Heart left ventricle (tissue), 16 donors: Measurements from ENCODE around the gene PRPF8. TPM values are rescaled to one million over a fixed set of nuclear protein-coding genes. Genes with fewer than 3 reads are reported as not detected.
"Not testable (repeated sequence)": the region's sequence is repeated elsewhere in the genome, so short reads cannot be mapped to it uniquely, and the experiment has no call there.

Experiments
- ATAC-seq, 4 donors: fragments of 200-7000 bp; cut with Tn5 transposase; one replicate each; pipeline ENCODE4 v1.9.1; 2020 to 2022; ENCODE audit warnings: moderate library complexity in 4 of 4, mild to moderate bottlenecking in 3 of 4, moderate number of reproducible peaks in 1 of 4
- DNase-seq, 5 donors: peaks; one replicate each; pipeline ENCODE4 v3.0.0-alpha.2; 2020
- H3K27ac ChIP-seq, 12 donors: fragments of 200-600 bp; sonication (generic) in 4 of 12; one replicate each; pipeline versions ENCODE4 v1.5.0 to v1.8.0; 2016 to 2022; ENCODE audit warnings: mild to moderate bottlenecking in 2 of 12
- H3K27me3 ChIP-seq, 9 donors: fragments of 200-600 bp; sonication (generic) in 2 of 9; one replicate each; pipeline versions ENCODE4 v1.5.1 to v1.8.0; 2016 to 2022; ENCODE audit warnings: mild to moderate bottlenecking in 3 of 9
- H3K36me3 ChIP-seq, 9 donors: fragments of 200-600 bp; sonication (generic) in 2 of 9; one replicate each; pipeline versions ENCODE4 v1.5.0 to v1.8.0; 2018 to 2022; ENCODE audit warnings: mild to moderate bottlenecking in 2 of 9
- H3K4me1 ChIP-seq, 12 donors: fragments of 200-600 bp; sonication (generic) in 4 of 12; one replicate each; pipeline versions ENCODE4 v1.5.0 to v1.8.0; 2016 to 2022; ENCODE audit warnings: mild to moderate bottlenecking in 3 of 12
- H3K4me3 ChIP-seq, 12 donors: fragments of 200-600 bp; sonication (generic) in 4 of 12; one replicate each; pipeline versions ENCODE4 v1.5.0 to v1.8.0; 2017 to 2022; ENCODE audit warnings: mild to moderate bottlenecking in 9 of 12, moderate library complexity in 4 of 12
- H3K9me3 ChIP-seq, 12 donors: fragments of 200-600 bp; sonication (generic) in 4 of 12; one replicate each; pipeline versions ENCODE4 v1.5.0 to v1.8.0; 2016 to 2022; ENCODE audit warnings: mild to moderate bottlenecking in 1 of 12
- CTCF ChIP-seq, 12 donors: fragments of 200-600 bp; sonication (generic) in 4 of 12; IDR thresholded peaks; one replicate each; pipeline versions ENCODE4 v1.5.0 to v1.8.0; 2018 to 2022; ENCODE audit warnings: antibody characterized with exemption in 12 of 12, mild to moderate bottlenecking in 5 of 12
- POLR2A ChIP-seq, 2 donors: fragments of 450-650 bp; IDR thresholded peaks; one replicate each; pipeline ENCODE4 v1.6.1; 2017; ENCODE audit warnings: antibody characterized with exemption in 2 of 2, mild to moderate bottlenecking in 2 of 2, moderate library complexity in 2 of 2
- WGBS, 4 donors: extraction: QIAGEN DNeasy Blood & Tissue Kit in 2 of 4; methylation state at CpG; one replicate each; pipeline versions ENCODE4 v1.1.5 to v1.1.7; 2013 to 2018; 5-methylcytosine and 5-hydroxymethylcytosine counted together
- intact Hi-C, 10 donors: fragments of 100-400 bp; cut with DNase I; formaldehyde crosslinking; loops; one replicate each; pipeline versions ENCODE4 v1.11.1 to v1.14.2; 2022
- polyA plus RNA-seq, 2 donors: library from polyadenylated mRNA; stranded (reverse); fragments of 200-250 nt; gene quantifications; one replicate each; pipeline ENCODE4 v1.2.3, GENCODE V29; 2013
- total RNA-seq, 9 donors: library from RNA; depleted of rRNA in 2 of 9; stranded (reverse); fragments of >200 nt in 2 of 9; fragmentation: NEBNext Ultra II Directional in 3 of 9; extraction: Animal tissue kit (Norgen Biotek cat#: 25700) in 3 of 9; gene quantifications; one replicate each; pipeline versions ENCODE4 v1.1.0 to v1.2.4, GENCODE V29; 2016 to 2023
- donor health status: ischemic (EF 13 %, LVEDD 7.1; RV severe dilation, severe dysfunction).
- donor health status: healthy with polysubstance abuse.
- donor health status: DM: no; HTN: yes; CAD: no.
- donor health status: DM: no; HTN: no; CAD: no.
- donor health status: ischemic (EF 25% LVEDD 6.9; RV normal size, moderate dysfunction).
- donor health status: ischemic (EF 25% LVEDD 5.7; RV mildly dilated, moderate dysfunction).
- donor health status: healthy.
- donor health status: DM: yes; HTN: yes; CAD: no.
- donor health status: ischemic (EF 35%, LVEDD 5.7; RV mildly dilated, moderate dysfunction).
- donor health status: nonischemic (EF 11% LVEDD 7.7; RV severe dilation, severe dysfunction).
- donor health status: DM: yes; HTN: yes; CAD: no.
- donor health status: PGD.
- donor health status: ischemic (EF 29% LVEDD 5.4; RV normal size, mild dysfunction).
- donor health status: nonischemic (EF 23%, LVEDD 6.1; RV moderate dilation, normal function).

The PRPF8 gene
- total and polyA plus RNA-seq, 11 donors = 70.1 to 195 (median 145) TPM

- intact Hi-C loops = loop anchor here in 2 of 10 donors (10.0 kb wide), 2 partner anchors 124 to 204 kb away; no protein-coding TSS in a partner anchor
- DNase-seq = no peak
These were observed 23.6 kb downstream of the PRPF8 start for GRCh38 chr17:1661045-1661444.

GRCh38 chr17:1658100-1658499 is 26.6 kb downstream of the PRPF8 start:
- no peak overlapping the region for H3K4me3 ChIP-seq
- ATAC-seq (no peak), DNase-seq (peak in 1 of 5 donors; percentile 13)
- WGBS, 4 donors = 92 to 95% (median 95%) methylated on average over 9 of the region's 9 CpGs
- intact Hi-C loops = loop anchor here in 1 of 10 donors (10.0 kb wide), 1 partner anchor 367 kb away; the partner anchor contains the start of gene RTN4RL1
- no peaks in the 10 kb centered on the region for H3K27me3 ChIP-seq
- H3K4me1 ChIP-seq = no peaks in the 10 kb centered on the region
- H3K36me3 ChIP-seq = peaks cover 16 to 100% (median 100%) of the 10 kb centered on the region in 9 donors
- no peak overlapping the region for H3K27ac ChIP-seq
- no peaks in the 10 kb centered on the region for H3K9me3 ChIP-seq
- no peak for TF ChIP-seq POLR2A (IDR thresholded peaks at IDR 0.05)
- no peak for TF ChIP-seq CTCF (IDR thresholded peaks at IDR 0.05)

More at GRCh38 chr17:1661045-1661444, 23.6 kb downstream of the PRPF8 start:
- H3K27ac ChIP-seq = no peak overlapping the region
- H3K9me3 ChIP-seq = no peaks in the 10 kb centered on the region
- H3K36me3 ChIP-seq = peaks cover 12 to 100% (median 99%) of the 10 kb centered on the region in 9 donors
- H3K4me3 ChIP-seq = no peak overlapping the region
- TF ChIP-seq CTCF (IDR thresholded peaks at IDR 0.05) (no peak), POLR2A (IDR thresholded peaks at IDR 0.05) (no peak)
- H3K4me1 ChIP-seq = no peaks in the 10 kb centered on the region
- 91 to 94% (median 93%) methylated on average over 12 of the region's 12 CpGs for WGBS, 4 donors
- no peak for ATAC-seq
- H3K27me3 ChIP-seq = no peaks in the 10 kb centered on the region

GRCh38 chr17:1653735-1654134 is 30.9 kb downstream of the PRPF8 start:
- ATAC-seq (no peak), DNase-seq (peak in 1 of 5 donors; percentile 26)
- Histone ChIP-seq H3K4me1 (peaks cover 7 to 15% (median 12%) of the 10 kb centered on the region in 12 donors), H3K4me3 (no peak overlapping the region), H3K9me3 (no peaks in the 10 kb centered on the region), H3K27ac (no peak overlapping the region), H3K27me3 (no peaks in the 10 kb centered on the region), H3K36me3 (peaks cover 14 to 87% (median 86%) of the 10 kb centered on the region in 9 donors)
- intact Hi-C loops = loop anchor here in 2 of 10 donors (5.0 to 10.0 kb wide), 2 partner anchors 371 to 374 kb away; partner anchors contain the start of gene RTN4RL1 (in 2 of the 2)
- TF ChIP-seq POLR2A (IDR thresholded peaks at IDR 0.05) = no peak
- no peak for TF ChIP-seq CTCF (IDR thresholded peaks at IDR 0.05)
- 89 to 94% (median 92%) methylated on average over 14 of the region's 14 CpGs for WGBS, 4 donors

- DNase-seq = peak in 1 of 5 donors; percentile 10
- WGBS, 4 donors = 87 to 92% (median 90%) methylated on average over 7 of the region's 7 CpGs
- ATAC-seq, H3K9me3 ChIP-seq, H3K27me3 ChIP-seq, H3K4me3 ChIP-seq: not testable (repeated sequence)
- H3K4me1 ChIP-seq = peaks cover 7 to 24% (median 19%) of the 10 kb centered on the region in 12 donors
- intact Hi-C loops = loop anchor here in 2 of 10 donors (5.0 to 10.0 kb wide), 2 partner anchors 372 to 375 kb away; partner anchors contain the start of gene RTN4RL1 (in 2 of the 2)
- H3K27ac ChIP-seq = peak overlapping the region in 1 of 12 donors; percentile 11
- peaks cover 14 to 78% (median 76%) of the 10 kb centered on the region in 9 donors for H3K36me3 ChIP-seq
These were observed 31.9 kb downstream of the PRPF8 start for GRCh38 chr17:1652794-1653193.
